GM18505 (cell line): Measurements from ENCODE around the gene TACC2.

Source experiments
- ATAC-seq: cut with Tn5 transposase; IDR thresholded peaks from one replicate; pipeline ENCODE4 v1.9.1; 2021; ENCODE audit not compliant: unreplicated experiment
- POLR2A ChIP-seq: IDR thresholded peaks from 4 replicates; pipeline ENCODE4 v1.6.1; 2011; ENCODE audit warnings: borderline replicate concordance; ENCODE audit not compliant: insufficient read depth, insufficient read length; ENCODE audit errors: extremely low read depth

Gene TACC2

GRCh38 chr10:122164815-122165483 lies 176.0 kb downstream of the TACC2 start:
- no peak for TF ChIP-seq POLR2A
- ATAC-seq, result no peak

- no peak for ATAC-seq
- no peak for TF ChIP-seq POLR2A
Observed at GRCh38 chr10:122165484-122166276, 176.7 kb downstream of the TACC2 start.

- no peak for TF ChIP-seq POLR2A
- ATAC-seq, result no peak
Observed at GRCh38 chr10:122168101-122168500, 179.1 kb downstream of the TACC2 start.

GRCh38 chr10:122168598-122169394 lies 179.8 kb downstream of the TACC2 start:
- TF ChIP-seq POLR2A, result no peak
- no peak for ATAC-seq

- no peak for TF ChIP-seq POLR2A
- no peak for ATAC-seq
Observed at GRCh38 chr10:122170802-122171201, 181.8 kb downstream of the TACC2 start.

GRCh38 chr10:122171302-122172075 lies 182.5 kb downstream of the TACC2 start:
- no peak for TF ChIP-seq POLR2A
- ATAC-seq, result no peak

GRCh38 chr10:122172361-122173008 lies 183.5 kb downstream of the TACC2 start:
- no peak for TF ChIP-seq POLR2A

GRCh38 chr10:122173337-122173736 lies 184.4 kb downstream of the TACC2 start:
- no peak for TF ChIP-seq POLR2A
- ATAC-seq, result no peak

More at GRCh38 chr10:122172361-122173008, 183.5 kb downstream of the TACC2 start:
- no peak for ATAC-seq

GRCh38 chr10:122173766-122174435 lies 184.9 kb downstream of the TACC2 start:
- TF ChIP-seq POLR2A, result no peak
- ATAC-seq, result no peak

- no peak for ATAC-seq
- no peak for TF ChIP-seq POLR2A
Observed at GRCh38 chr10:122176232-122177213, 187.6 kb downstream of the TACC2 start.

- no peak for ATAC-seq
- TF ChIP-seq POLR2A, result no peak
Observed at GRCh38 chr10:122178655-122179054, 189.7 kb downstream of the TACC2 start.

- TF ChIP-seq POLR2A, result no peak
- ATAC-seq, result no peak
Observed at GRCh38 chr10:122181041-122181732, 192.2 kb downstream of the TACC2 start.
